HCT116 (cell line): ENCODE data around the gene DNLZ. TPM values are rescaled to one million over a fixed set of nuclear protein-coding genes. Genes with fewer than 3 reads are reported as not detected.

Experiments used
- ATAC-seq: fragments of 200-7000 bp; cut with Tn5 transposase; 2 replicates; pipeline ENCODE4 v1.9.1; 2020; ENCODE audit warnings: mild to moderate bottlenecking, moderate library complexity
- BruUV-seq: library from RNA; stranded (reverse); fragments of 400-500 nt; replicated peaks from 2 replicates; lab custom pipeline; 2021; lab: Mats Ljungman, UMichigan
- CTCF ChIA-PET: fragments of 300-600 bp; sonication (Branson Sonifier 250); formaldehyde crosslinking; loops from one replicate; lab custom pipeline; 2021; ENCODE audit warnings: antibody characterized with exemption; lab: Charles Lee
- POLR2A ChIA-PET: fragments of 300-600, 350-600 bp; sonication (Branson Sonifier 250); formaldehyde crosslinking; loops from one replicate; lab custom pipeline; 2021; ENCODE audit warnings: antibody characterized with exemption; lab: Charles Lee
- RAD21 ChIA-PET, 2 experiments: fragments of 300-600 bp; sonication (Branson Sonifier 250); formaldehyde crosslinking; loops; one replicate each; lab custom pipeline; 2023; ENCODE audit warnings: low total read pairs in 2 of 2; ENCODE audit not compliant: uncharacterized antibody in 2 of 2, unreplicated experiment in 2 of 2, low non-redundant PET in 1 of 2; lab: Charles Lee
- DNase-seq: peaks from one replicate; pipeline ENCODE4 v3.0.0-alpha.2; 2010; ENCODE audit warnings: low read depth, low spot score
- H2AFZ ChIP-seq: fragments of 200-600 bp; shearing (Covaris generic), sonication (generic); 2 replicates; pipeline ENCODE4 v1.6.1; 2017; ENCODE audit warnings: low read depth, mixed run types, mixed read lengths, antibody characterized with exemption, low read length; ENCODE audit not compliant: poor library complexity, severe bottlenecking
- H3K27ac ChIP-seq: 2 replicates; pipeline ENCODE4 v1.5.1; 2012; ENCODE audit warnings: low read depth, low read length
- H3K27me3 ChIP-seq: fragments of 200-600 bp; sonication (generic); 2 replicates; pipeline ENCODE4 v1.6.1; 2016; ENCODE audit warnings: mixed run types, low read length, mixed read lengths; ENCODE audit not compliant: insufficient read depth
- H3K36me3 ChIP-seq, 2 experiments: fragments of 200-500 bp in 1 of 2; fragments of 200-600 bp in 1 of 2; sonication (Bioruptor generic) in 1 of 2; sonication (generic) in 1 of 2; 2 replicates each; pipeline versions ENCODE4 v1.5.1 to v1.6.1; 2014 to 2016; ENCODE audit warnings: low read length in 2 of 2, inconsistent platforms in 1 of 2, mixed read lengths in 1 of 2, mixed run types in 1 of 2; ENCODE audit not compliant: insufficient read depth in 2 of 2, control insufficient read depth in 1 of 2
- H3K4me1 ChIP-seq, 2 experiments: fragments of 200-600 bp in 1 of 2; sonication (generic) in 1 of 2; 2 replicates each; pipeline versions ENCODE4 v1.5.1 to v1.6.1; 2012 to 2017; ENCODE audit warnings: low read length in 2 of 2, inconsistent platforms in 1 of 2, mild to moderate bottlenecking in 1 of 2, mixed read lengths in 1 of 2, mixed run types in 1 of 2, moderate library complexity in 1 of 2; ENCODE audit not compliant: insufficient read depth in 2 of 2, control insufficient read depth in 1 of 2
- H3K4me2 ChIP-seq: fragments of 200-600 bp; sonication (generic); 2 replicates; pipeline ENCODE4 v1.6.1; 2017; ENCODE audit warnings: mixed run types, low read length, mixed read lengths
- H3K4me3 ChIP-seq, 2 experiments: fragments of 200-600 bp in 1 of 2; sonication (generic) in 1 of 2; replicated peaks in 1 of 2; 2 replicates each; pipeline ENCODE4 v1.5.1; 2011 to 2016; ENCODE audit warnings: low read length in 2 of 2, control low read depth in 1 of 2, low read depth in 1 of 2, mild to moderate bottlenecking in 1 of 2, mixed read lengths in 1 of 2, mixed run types in 1 of 2
- H3K79me2 ChIP-seq: fragments of 200-600 bp; sonication (generic); 2 replicates; pipeline ENCODE4 v1.6.1; 2017; ENCODE audit warnings: mild to moderate bottlenecking, mixed run types, low read length, moderate library complexity, mixed read lengths; ENCODE audit not compliant: insufficient read depth
- H3K9ac ChIP-seq: fragments of 200-600 bp; sonication (generic); 2 replicates; pipeline ENCODE4 v1.6.1; 2016; ENCODE audit warnings: low read length, mixed read lengths
- H3K9me2 ChIP-seq: fragments of 200-600 bp; sonication (generic), shearing (Covaris generic); 2 replicates; pipeline ENCODE4 v1.6.1; 2017; ENCODE audit warnings: mixed run types, mild to moderate bottlenecking, moderate library complexity; ENCODE audit not compliant: insufficient read depth
- H3K9me3 ChIP-seq, 2 experiments: fragments of 200-500 bp in 1 of 2; fragments of 200-600 bp in 1 of 2; sonication (Bioruptor generic) in 1 of 2; sonication (generic) in 1 of 2; 2 replicates each; pipeline ENCODE4 v1.6.1; 2014 to 2017; ENCODE audit warnings: low read length in 2 of 2, mixed read lengths in 2 of 2, inconsistent platforms in 1 of 2, low read depth in 1 of 2, mild to moderate bottlenecking in 1 of 2, mixed run types in 1 of 2, moderate library complexity in 1 of 2; ENCODE audit not compliant: control insufficient read depth in 1 of 2, insufficient read depth in 1 of 2
- H4K20me1 ChIP-seq: fragments of 200-600 bp; sonication (generic), shearing (Covaris generic); 2 replicates; pipeline ENCODE4 v1.6.1; 2017; ENCODE audit warnings: mixed run types, mild to moderate bottlenecking, moderate library complexity; ENCODE audit not compliant: insufficient read depth
- CEBPB ChIP-seq: IDR thresholded peaks from 2 replicates; pipeline ENCODE4 v1.6.1; 2012; ENCODE audit warnings: low read depth
- CTCF ChIP-seq, 3 experiments: fragments of 200-600 bp in 1 of 3; sonication (generic) in 1 of 3; IDR thresholded peaks in 2 of 3; conservative IDR thresholded peaks in 1 of 3; 2 replicates each; pipeline ENCODE4 v1.5.1; 2012 to 2017; ENCODE audit warnings: low read depth in 2 of 3, low read length in 2 of 3, antibody characterized with exemption in 1 of 3, borderline replicate concordance in 1 of 3, control low read depth in 1 of 3, mild to moderate bottlenecking in 1 of 3, mixed read lengths in 1 of 3, mixed run types in 1 of 3, moderate library complexity in 1 of 3; ENCODE audit not compliant: insufficient read depth in 1 of 3
- ELF1 ChIP-seq: IDR thresholded peaks from 2 replicates; pipeline ENCODE4 v1.6.1; 2012; ENCODE audit warnings: low read depth, borderline replicate concordance
- EZH2phosphoT487 ChIP-seq: fragments of 200-600 bp; IDR thresholded peaks from 2 replicates; pipeline ENCODE4 v1.6.1; 2018; ENCODE audit warnings: antibody characterized with exemption, borderline replicate concordance
- MAX ChIP-seq: IDR thresholded peaks from 2 replicates; pipeline ENCODE4 v1.6.1; 2012
- POLR2A ChIP-seq: IDR thresholded peaks from 2 replicates; pipeline ENCODE4 v1.7.0; 2011; ENCODE audit warnings: borderline replicate concordance; ENCODE audit not compliant: insufficient read depth, insufficient read length; ENCODE audit errors: extremely low read depth
- REST ChIP-seq: IDR thresholded peaks from 2 replicates; pipeline ENCODE4 v1.6.1; 2012; ENCODE audit warnings: low read depth
- SP1 ChIP-seq: IDR thresholded peaks from 2 replicates; pipeline ENCODE4 v1.6.1; 2012; ENCODE audit warnings: low read depth
- SRF ChIP-seq: IDR thresholded peaks from 2 replicates; pipeline ENCODE4 v1.6.1; 2012; ENCODE audit warnings: low read depth
- TCF7L2 ChIP-seq: IDR thresholded peaks from 2 replicates; pipeline ENCODE4 v1.7.0; 2011; ENCODE audit warnings: borderline replicate concordance, inconsistent platforms; ENCODE audit not compliant: insufficient read depth, insufficient read length; ENCODE audit errors: extremely low read depth
- ZBTB33 ChIP-seq: IDR thresholded peaks from 2 replicates; pipeline ENCODE4 v1.6.1; 2011; ENCODE audit warnings: mild to moderate bottlenecking, low read length, moderate library complexity; ENCODE audit not compliant: insufficient replicate concordance; ENCODE audit errors: extremely low read depth
- ZFX ChIP-seq: fragments of 450-650 bp; IDR thresholded peaks from 2 replicates; pipeline ENCODE4 v1.6.1; 2017
- ZNF274 ChIP-seq: fragments of 200-500 bp; sonication (Bioruptor generic); IDR thresholded peaks from 2 replicates; pipeline ENCODE4 v1.6.1; 2014; ENCODE audit warnings: mild to moderate bottlenecking, low read depth, low read length, inconsistent platforms
- intact Hi-C: fragments of 100-400 bp; cut with micrococcal nuclease; formaldehyde crosslinking; loops from 2 replicates; pipeline ENCODE4 v1.10.0; 2022
- total RNA-seq: library from RNA; stranded (reverse); gene quantifications from one replicate; pipeline ENCODE4 v1.2.1, GENCODE V29; 2021; ENCODE audit not compliant: unreplicated experiment

DNLZ gene
- total RNA-seq, 1 experiment from 2014 or later = 21.9 TPM

GRCh38 chr9:136379401-136379800 lies 15.9 kb upstream of the DNLZ start:
- Histone ChIP-seq H3K9me3 (no peaks in the 10 kb centered on the region), H3K36me3 (peaks cover 10 to 14% of the 10 kb centered on the region in 2 experiments; a peak in 3 of 4 replicates), H3K4me3 (no peak overlapping the region), H3K27ac (no peak overlapping the region), H3K27me3 (no peaks in the 10 kb centered on the region), H3K4me1 (no peaks in the 10 kb centered on the region), H3K79me2 (no peaks in the 10 kb centered on the region), H3K4me2 (no peak overlapping the region), H3K9me2 (no peaks in the 10 kb centered on the region), H3K9ac (no peak overlapping the region), H2AFZ (no peak overlapping the region), H4K20me1 (no peaks in the 10 kb centered on the region)
- no peak for ATAC-seq
- ChIA-PET CTCF (no interaction called here), POLR2A (no interaction called here), RAD21 (no interaction called here)
- no peak for DNase-seq
- no TSS peak for BruUV-seq
- TF ChIP-seq MAX (no peak), EZH2phosphoT487 (no peak), SP1 (no peak)
- intact Hi-C loops = no loop called here

GRCh38 chr9:136379003-136379287 lies 15.4 kb upstream of the DNLZ start:
- Histone ChIP-seq H3K4me1 (no peaks in the 10 kb centered on the region), H3K36me3 (peaks cover 6 to 10% of the 10 kb centered on the region in 2 experiments; a peak in 3 of 4 replicates), H3K9ac (no peak overlapping the region), H3K27me3 (no peaks in the 10 kb centered on the region), H3K9me3 (no peaks in the 10 kb centered on the region), H3K9me2 (no peaks in the 10 kb centered on the region), H4K20me1 (no peaks in the 10 kb centered on the region), H3K27ac (no peak overlapping the region), H3K4me2 (no peak overlapping the region), H3K4me3 (no peak overlapping the region), H2AFZ (no peak overlapping the region), H3K79me2 (no peaks in the 10 kb centered on the region)
- DNase-seq (no peak), ATAC-seq (no peak)
- RAD21 ChIA-PET = no interaction called here
- intact Hi-C loops = no loop called here
- POLR2A ChIA-PET = no interaction called here
- no TSS peak for BruUV-seq
- CTCF ChIA-PET = no interaction called here
- TF ChIP-seq SP1 = no peak
- TF ChIP-seq REST = no peak
- TF ChIP-seq ZBTB33 = no peak
- TF ChIP-seq POLR2A = no peak
- TF ChIP-seq ZNF274 = no peak
- no peak for TF ChIP-seq SRF
- no peak for TF ChIP-seq ELF1
- TF ChIP-seq TCF7L2 = no peak
- TF ChIP-seq ZFX = no peak
- TF ChIP-seq CTCF (IDR thresholded peaks at IDR 0.05 in 2 of 3, conservative IDR thresholded peaks at IDR 0.05 in 1 of 3; ENCODE audit: borderline replicate concordance in 1 of 3, insufficient read depth in 1 of 3, low read depth in 2 of 3, low read length in 2 of 3) = no peak
- no peak for TF ChIP-seq CEBPB
- TF ChIP-seq EZH2phosphoT487 = no peak
